ENCODE data around the gene GNA14. TPM values are rescaled to one million over a fixed set of nuclear protein-coding genes. Genes with fewer than 3 reads are reported as not detected.

The GNA14 gene
- total RNA-seq, 1 experiment from 2014 or later = 1.2 TPM

DNA sequence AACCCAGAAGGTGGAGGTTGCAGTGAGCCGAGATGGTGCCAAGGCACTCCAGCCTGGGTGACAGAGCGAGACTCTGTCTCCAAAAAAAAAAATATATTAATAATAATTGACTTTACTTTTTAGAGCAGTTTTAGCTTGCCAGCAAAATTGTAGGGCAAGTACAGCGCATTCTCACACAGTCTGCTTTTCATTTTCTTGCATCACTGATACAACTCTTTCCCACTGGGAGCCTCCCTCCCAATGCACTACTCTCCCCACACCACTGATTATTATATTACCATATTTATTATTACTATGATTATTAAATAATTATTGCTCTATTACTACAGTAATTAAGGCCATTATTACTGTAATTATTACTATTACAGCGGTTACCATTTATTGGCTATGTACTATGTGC is 212.8 kb downstream of the GNA14 start:
- H2AFZ ChIP-seq (ENCODE audit: low read length) = no peak overlapping the region
- ChIA-PET POLR2A (ENCODE audit: unreplicated experiment) (no interaction called here), CTCF (no interaction called here)
- H4K20me1 ChIP-seq (ENCODE audit: low read length) = no peaks in the 10 kb centered on the region
- H3K4me1 ChIP-seq (ENCODE audit: insufficient read depth, low read length) = no peaks in the 10 kb centered on the region
- H3K9ac ChIP-seq (ENCODE audit: low read length) = no peak overlapping the region
- ATAC-seq = no peak
- H3K27ac ChIP-seq (ENCODE audit: low read length) = no peak overlapping the region
- no peaks in the 10 kb centered on the region for H3K36me3 ChIP-seq (ENCODE audit: low read depth, low read length)
- TF ChIP-seq EZH2phosphoT487 (IDR thresholded peaks at IDR 0.05; ENCODE audit: borderline replicate concordance, low read length) = no peak
- no peak for TF ChIP-seq CTCF (conservative IDR thresholded peaks at IDR 0.05; ENCODE audit: low read depth, low read length)
- TF ChIP-seq EZH2 (IDR thresholded peaks at IDR 0.05; ENCODE audit: low read length, unreplicated experiment) = no peak
- intact Hi-C loops (cut with micrococcal nuclease) = no loop called here
- no peaks in the 10 kb centered on the region for H3K9me2 ChIP-seq (replicated peaks; ENCODE audit: low read length)
- no peak overlapping the region for H3K4me3 ChIP-seq (ENCODE audit: low read length)
- no peak overlapping the region for H3K4me2 ChIP-seq (ENCODE audit: low read length)
- H3K9me3 ChIP-seq (ENCODE audit: low read length) = no peaks in the 10 kb centered on the region
- H3F3A ChIP-seq (ENCODE audit: low read length, unreplicated experiment) = no peaks in the 10 kb centered on the region
- no peak for DNase-seq
- no peaks in the 10 kb centered on the region for H3K27me3 ChIP-seq (ENCODE audit: low read length)
- no TSS peak for BruUV-seq (replicated peaks)
- H3K79me2 ChIP-seq (ENCODE audit: low read length) = no peaks in the 10 kb centered on the region

- peak overlapping the region; percentile 31; the same call in 1 of the 2 replicates for H2AFZ ChIP-seq (ENCODE audit: low read length)
- H3K4me2 ChIP-seq (ENCODE audit: low read length) = no peak overlapping the region
- no peak overlapping the region for H3K27ac ChIP-seq (ENCODE audit: low read length)
- no peak overlapping the region for H3K4me3 ChIP-seq (ENCODE audit: low read length)
- no peaks in the 10 kb centered on the region for H3K9me3 ChIP-seq (ENCODE audit: low read length)
- ChIA-PET POLR2A (ENCODE audit: unreplicated experiment) (no interaction called here), CTCF (interaction anchor here (0.5 to 1.5 kb wide), 5 partner anchors 20 to 317 kb away, joined by 3 to 11 read pairs (median 3); partner anchors contain the start of gene GNA14)
- DNase-seq (peak; percentile 64), ATAC-seq (peak; percentile 98)
- no peaks in the 10 kb centered on the region for H3K27me3 ChIP-seq (ENCODE audit: low read length)
- no peaks in the 10 kb centered on the region for H3K4me1 ChIP-seq (ENCODE audit: insufficient read depth, low read length)
- no peaks in the 10 kb centered on the region for H3F3A ChIP-seq (ENCODE audit: low read length, unreplicated experiment)
- no peaks in the 10 kb centered on the region for H4K20me1 ChIP-seq (ENCODE audit: low read length)
- no peak overlapping the region for H3K9ac ChIP-seq (ENCODE audit: low read length)
- no peaks in the 10 kb centered on the region for H3K36me3 ChIP-seq (ENCODE audit: low read depth, low read length)
- no peaks in the 10 kb centered on the region for H3K9me2 ChIP-seq (replicated peaks; ENCODE audit: low read length)
- no TSS peak for BruUV-seq (replicated peaks)
- no peaks in the 10 kb centered on the region for H3K79me2 ChIP-seq (ENCODE audit: low read length)
- intact Hi-C loops (cut with micrococcal nuclease) = loop anchor here (1.0 to 2.0 kb wide), 4 partner anchors 55 to 331 kb away; partner anchors contain the start of gene GNA14
- TF ChIP-seq EZH2 (IDR thresholded peaks at IDR 0.05; ENCODE audit: low read length, unreplicated experiment) = no peak
- TF ChIP-seq EZH2phosphoT487 (IDR thresholded peaks at IDR 0.05; ENCODE audit: borderline replicate concordance, low read length) = no peak
- peak; percentile 94 for TF ChIP-seq CTCF (conservative IDR thresholded peaks at IDR 0.05; ENCODE audit: low read depth, low read length)
Observed at GRCh38 chr9:77433675-77434445, 214.3 kb downstream of the GNA14 start.

GRCh38 chr9:77432053-77432452 is 216.1 kb downstream of the GNA14 start:
- no peaks in the 10 kb centered on the region for H4K20me1 ChIP-seq (ENCODE audit: low read length)
- H3K27ac ChIP-seq (ENCODE audit: low read length) = no peak overlapping the region
- H2AFZ ChIP-seq (ENCODE audit: low read length) = no peak overlapping the region
- no peak overlapping the region for H3K9ac ChIP-seq (ENCODE audit: low read length)
- no peaks in the 10 kb centered on the region for H3K27me3 ChIP-seq (ENCODE audit: low read length)
- no peak overlapping the region for H3K4me3 ChIP-seq (ENCODE audit: low read length)
- no peaks in the 10 kb centered on the region for H3K9me2 ChIP-seq (replicated peaks; ENCODE audit: low read length)
- H3K79me2 ChIP-seq (ENCODE audit: low read length) = no peaks in the 10 kb centered on the region
- no TSS peak for BruUV-seq (replicated peaks)
- CTCF ChIA-PET = no interaction called here
- ATAC-seq = no peak
- no peak overlapping the region for H3K4me2 ChIP-seq (ENCODE audit: low read length)
- H3K4me1 ChIP-seq (ENCODE audit: insufficient read depth, low read length) = no peaks in the 10 kb centered on the region
- H3K36me3 ChIP-seq (ENCODE audit: low read depth, low read length) = no peaks in the 10 kb centered on the region
- H3F3A ChIP-seq (ENCODE audit: low read length, unreplicated experiment) = no peaks in the 10 kb centered on the region
- TF ChIP-seq EZH2 (IDR thresholded peaks at IDR 0.05; ENCODE audit: low read length, unreplicated experiment) (no peak), EZH2phosphoT487 (IDR thresholded peaks at IDR 0.05; ENCODE audit: borderline replicate concordance, low read length) (no peak), CTCF (conservative IDR thresholded peaks at IDR 0.05; ENCODE audit: low read depth, low read length) (no peak)
- POLR2A ChIA-PET (ENCODE audit: unreplicated experiment) = no interaction called here
- intact Hi-C loops (cut with micrococcal nuclease) = loop anchor here (2.0 kb wide), 2 partner anchors 57 to 217 kb away; partner anchors contain the start of gene GNA14
- no peaks in the 10 kb centered on the region for H3K9me3 ChIP-seq (ENCODE audit: low read length)
- no peak for DNase-seq

Measured in PC-3 (cell line).